ENCODE data around the gene SLC35A3.

SLC35A3 gene

GRCh38 chr1:99980928-99981327, 11.1 kb downstream of the SLC35A3 start:
- no peaks in the 10 kb centered on the region for H3K27me3 ChIP-seq (replicated peaks; ENCODE audit: insufficient read depth, low read length)
- no peaks in the 10 kb centered on the region for H3K9me2 ChIP-seq (replicated peaks; ENCODE audit: insufficient read depth, low read length)
- no peak overlapping the region for H3K4me3 ChIP-seq (ENCODE audit: low read length)
- no peaks in the 10 kb centered on the region for H3K9me3 ChIP-seq (replicated peaks; ENCODE audit: insufficient read depth, low read length)
- no peak overlapping the region for H3K27ac ChIP-seq (ENCODE audit: low read length)
- no peak overlapping the region for H3K9ac ChIP-seq (ENCODE audit: low read length)
- no peaks in the 10 kb centered on the region for H3K4me1 ChIP-seq (ENCODE audit: low read length)
- H4K20me1 ChIP-seq (ENCODE audit: insufficient read depth, low read length), result no peaks in the 10 kb centered on the region
- H2AFZ ChIP-seq (ENCODE audit: low read length), result no peak overlapping the region
- TF ChIP-seq EZH2 (optimal IDR thresholded peaks at IDR 0.05; ENCODE audit: low read depth, low read length) (no peak), CTCF (IDR thresholded peaks at IDR 0.05; ENCODE audit: low read length) (no peak), EZH2phosphoT487 (IDR thresholded peaks at IDR 0.05; ENCODE audit: low read length) (no peak)
- H3K79me2 ChIP-seq (ENCODE audit: low read length), result no peaks in the 10 kb centered on the region
- no peaks in the 10 kb centered on the region for H3K36me3 ChIP-seq (replicated peaks; ENCODE audit: insufficient read depth, low read length)
- no peak overlapping the region for H3K4me2 ChIP-seq (ENCODE audit: low read depth, low read length)
- no peak for DNase-seq
- no peaks in the 10 kb centered on the region for H3F3A ChIP-seq (ENCODE audit: insufficient read depth, low read length)

GRCh38 chr1:99986656-99987225, 16.9 kb downstream of the SLC35A3 start:
- Histone ChIP-seq H3K36me3 (replicated peaks; ENCODE audit: insufficient read depth, low read length) (no peaks in the 10 kb centered on the region), H3K27ac (ENCODE audit: low read length) (no peak overlapping the region), H3K79me2 (ENCODE audit: low read length) (no peaks in the 10 kb centered on the region)

GRCh38 chr1:99988210-99988765, 18.5 kb downstream of the SLC35A3 start:
- H3K4me2 ChIP-seq (ENCODE audit: low read depth, low read length), result no peak overlapping the region
- H4K20me1 ChIP-seq (ENCODE audit: insufficient read depth, low read length), result no peaks in the 10 kb centered on the region
- peaks cover 5% of the 10 kb centered on the region; the same call in 1 of the 2 replicates for H3F3A ChIP-seq (ENCODE audit: insufficient read depth, low read length)
- H3K9me2 ChIP-seq (replicated peaks; ENCODE audit: insufficient read depth, low read length), result no peaks in the 10 kb centered on the region
- no peak for TF ChIP-seq CTCF (IDR thresholded peaks at IDR 0.05; ENCODE audit: low read length)
- TF ChIP-seq EZH2 (optimal IDR thresholded peaks at IDR 0.05; ENCODE audit: low read depth, low read length), result no peak
- TF ChIP-seq EZH2phosphoT487 (IDR thresholded peaks at IDR 0.05; ENCODE audit: low read length), result no peak
- no peak overlapping the region for H3K9ac ChIP-seq (ENCODE audit: low read length)
- H3K9me3 ChIP-seq (replicated peaks; ENCODE audit: insufficient read depth, low read length), result no peaks in the 10 kb centered on the region
- H3K79me2 ChIP-seq (ENCODE audit: low read length), result no peaks in the 10 kb centered on the region
- H3K4me1 ChIP-seq (ENCODE audit: low read length), result no peaks in the 10 kb centered on the region
- H3K27me3 ChIP-seq (replicated peaks; ENCODE audit: insufficient read depth, low read length), result no peaks in the 10 kb centered on the region
- no peak overlapping the region for H3K27ac ChIP-seq (ENCODE audit: low read length)
- H2AFZ ChIP-seq (ENCODE audit: low read length), result no peak overlapping the region
- DNase-seq, result no peak
- H3K4me3 ChIP-seq (ENCODE audit: low read length), result no peak overlapping the region
- no peaks in the 10 kb centered on the region for H3K36me3 ChIP-seq (replicated peaks; ENCODE audit: insufficient read depth, low read length)

More at GRCh38 chr1:99986656-99987225, 16.9 kb downstream of the SLC35A3 start:
- Histone ChIP-seq H3K4me2 (ENCODE audit: low read depth, low read length) (no peak overlapping the region), H3K4me3 (ENCODE audit: low read length) (no peak overlapping the region), H3K4me1 (ENCODE audit: low read length) (no peaks in the 10 kb centered on the region), H4K20me1 (ENCODE audit: insufficient read depth, low read length) (no peaks in the 10 kb centered on the region), H2AFZ (ENCODE audit: low read length) (no peak overlapping the region), H3K9ac (ENCODE audit: low read length) (no peak overlapping the region), H3F3A (ENCODE audit: insufficient read depth, low read length) (no peaks in the 10 kb centered on the region), H3K9me2 (replicated peaks; ENCODE audit: insufficient read depth, low read length) (no peaks in the 10 kb centered on the region), H3K27me3 (replicated peaks; ENCODE audit: insufficient read depth, low read length) (no peaks in the 10 kb centered on the region), H3K9me3 (replicated peaks; ENCODE audit: insufficient read depth, low read length) (no peaks in the 10 kb centered on the region)
- TF ChIP-seq CTCF (IDR thresholded peaks at IDR 0.05; ENCODE audit: low read length) (no peak), EZH2 (optimal IDR thresholded peaks at IDR 0.05; ENCODE audit: low read depth, low read length) (no peak), EZH2phosphoT487 (IDR thresholded peaks at IDR 0.05; ENCODE audit: low read length) (no peak)
- no peak for DNase-seq
